ENCODE results near the gene FRMPD2.

GRCh38 chr10:48307711-48308018 lies 33.2 kb upstream of the FRMPD2 start:
- TF ChIP-seq SREBF2 (IDR thresholded peaks at IDR 0.05) (no peak), CTCF (IDR thresholded peaks at IDR 0.05) (no peak), USF2 (IDR thresholded peaks at IDR 0.05) (no peak), RCOR1 (IDR thresholded peaks at IDR 0.05; ENCODE audit: low read depth, low read length) (no peak), E2F6 (IDR thresholded peaks at IDR 0.05; ENCODE audit: borderline replicate concordance, low read depth) (no peak), HDAC2 (IDR thresholded peaks at IDR 0.05) (no peak)

Data from A549 (cell line).